Prostate gland (tissue), 2 donors: Measurements from ENCODE around the gene HPS1.

Experiments
- POLR2A ChIP-seq: fragments of 450-650 bp; IDR thresholded peaks from one replicate; pipeline ENCODE4 v1.6.1; 2016; ENCODE audit warnings: antibody characterized with exemption, mild to moderate bottlenecking
- POLR2AphosphoS5 ChIP-seq: sonication (generic); formaldehyde crosslinking; IDR thresholded peaks from one replicate; pipeline ENCODE4 v1.6.1; 2017; ENCODE audit warnings: antibody characterized with exemption
- TF ChIP-seq, protein P1 (sequence below), 4 experiments: fragments of 200-600 bp in 2 of 4; fragments of 450-650 bp in 2 of 4; sonication (generic) in 2 of 4; IDR thresholded peaks; 1 replicate in 3 of 4; 2 replicates in 1 of 4; pipeline ENCODE4 v1.5.1; 2016 to 2019; ENCODE audit warnings: antibody characterized with exemption in 4 of 4, mild to moderate bottlenecking in 2 of 4, moderate library complexity in 2 of 4

DNA sequence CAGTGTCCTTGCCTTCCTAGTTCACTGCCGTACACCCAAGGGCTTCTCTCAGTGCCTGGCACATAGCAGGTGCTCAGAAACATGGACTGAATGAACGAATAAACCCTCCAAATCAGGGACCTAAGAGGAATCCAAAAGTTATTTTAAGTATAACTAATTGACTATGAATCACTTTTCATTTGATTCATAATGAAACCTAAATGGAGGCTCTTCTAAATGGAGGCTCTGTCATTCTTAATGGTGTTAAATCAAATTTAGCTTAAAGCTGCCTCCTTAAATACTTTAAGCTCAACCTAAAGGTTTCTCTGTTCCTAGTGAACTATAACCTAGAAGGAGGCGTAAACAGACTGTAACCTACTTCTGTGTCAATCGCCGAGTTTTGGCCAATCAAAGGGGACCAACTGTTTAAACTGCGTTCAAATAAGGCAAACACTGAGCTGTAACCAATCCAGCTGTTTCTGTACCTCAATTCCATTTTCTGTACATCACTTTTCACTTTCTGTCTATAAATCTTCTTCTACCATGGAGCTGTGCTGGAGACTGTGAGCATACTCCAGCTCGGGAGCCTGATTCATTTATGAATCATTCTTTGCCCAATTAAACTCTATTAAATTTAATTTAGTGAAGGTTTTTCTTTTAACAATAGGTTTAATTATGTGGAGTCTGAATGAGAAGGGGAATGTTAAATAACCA is 42.8 kb downstream of the HPS1 start:
- TF ChIP-seq, protein P1, sequence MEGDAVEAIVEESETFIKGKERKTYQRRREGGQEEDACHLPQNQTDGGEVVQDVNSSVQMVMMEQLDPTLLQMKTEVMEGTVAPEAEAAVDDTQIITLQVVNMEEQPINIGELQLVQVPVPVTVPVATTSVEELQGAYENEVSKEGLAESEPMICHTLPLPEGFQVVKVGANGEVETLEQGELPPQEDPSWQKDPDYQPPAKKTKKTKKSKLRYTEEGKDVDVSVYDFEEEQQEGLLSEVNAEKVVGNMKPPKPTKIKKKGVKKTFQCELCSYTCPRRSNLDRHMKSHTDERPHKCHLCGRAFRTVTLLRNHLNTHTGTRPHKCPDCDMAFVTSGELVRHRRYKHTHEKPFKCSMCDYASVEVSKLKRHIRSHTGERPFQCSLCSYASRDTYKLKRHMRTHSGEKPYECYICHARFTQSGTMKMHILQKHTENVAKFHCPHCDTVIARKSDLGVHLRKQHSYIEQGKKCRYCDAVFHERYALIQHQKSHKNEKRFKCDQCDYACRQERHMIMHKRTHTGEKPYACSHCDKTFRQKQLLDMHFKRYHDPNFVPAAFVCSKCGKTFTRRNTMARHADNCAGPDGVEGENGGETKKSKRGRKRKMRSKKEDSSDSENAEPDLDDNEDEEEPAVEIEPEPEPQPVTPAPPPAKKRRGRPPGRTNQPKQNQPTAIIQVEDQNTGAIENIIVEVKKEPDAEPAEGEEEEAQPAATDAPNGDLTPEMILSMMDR (IDR thresholded peaks at IDR 0.05), result no peak
- TF ChIP-seq POLR2A (no peak), POLR2AphosphoS5 (no peak)
